Neural progenitor cell (in vitro differentiated cells): ENCODE data around the gene ZFYVE21.

ENCODE experiments used
- CTCF ChIP-seq: fragments of 200-600 bp; sonication (generic); IDR thresholded peaks from 2 replicates; pipeline ENCODE4 v1.5.1; 2017; ENCODE audit warnings: antibody characterized with exemption, mild to moderate bottlenecking
- EZH2phosphoT487 ChIP-seq: fragments of 200-600 bp; sonication (generic); IDR thresholded peaks from 2 replicates; pipeline ENCODE4 v1.6.1; 2017; ENCODE audit warnings: antibody characterized with exemption

- TF ChIP-seq CTCF: no peak
- TF ChIP-seq EZH2phosphoT487: no peak
Measured at GRCh38 chr14:103762036-103762435, 46.4 kb downstream of the ZFYVE21 start.
